Measurements from ENCODE around the gene ARSI. TPM values are rescaled to one million over a fixed set of nuclear protein-coding genes. Genes with fewer than 3 reads are reported as not detected.

ARSI gene
- total RNA-seq, 1 donor from 2014 or later = not detected

DNA sequence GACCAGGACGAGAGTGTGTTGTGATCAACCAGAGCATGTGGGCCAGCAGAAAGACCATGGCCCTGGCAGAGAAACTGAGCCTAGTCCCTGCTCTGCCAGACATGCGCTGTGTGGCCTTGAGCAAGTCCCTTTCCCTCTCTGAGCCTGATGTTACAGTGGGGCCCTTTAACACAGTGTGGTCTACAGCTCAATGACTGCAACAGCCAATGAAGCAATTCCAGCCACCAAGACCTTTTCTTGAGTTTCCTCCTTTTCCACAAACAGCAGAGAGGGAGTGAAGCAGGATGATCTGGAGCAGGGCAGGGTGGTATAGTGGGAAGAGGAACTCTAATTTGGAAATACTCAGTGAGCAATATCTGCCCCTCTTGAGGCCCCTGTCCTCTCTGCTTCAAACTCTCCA, 25.8 kb upstream of the ARSI start:
- Mint-ChIP-seq H3K27me3 (peaks cover 7% of the 10 kb centered on the region), H3K27ac (no peak overlapping the region), H3K4me3 (no peak overlapping the region), H3K9me3 (no peaks in the 10 kb centered on the region), H3K36me3 (ENCODE audit: low read depth) (no peaks in the 10 kb centered on the region), H3K4me1 (no peaks in the 10 kb centered on the region)
- intact Hi-C loops (cut with micrococcal nuclease) = no loop called here
- POLR2A ChIA-PET = interaction anchor here (0.6 kb wide), 1 partner anchor 13 kb away, joined by 7 read pairs; no protein-coding TSS in a partner anchor
- TF ChIP-seq, protein P1, sequence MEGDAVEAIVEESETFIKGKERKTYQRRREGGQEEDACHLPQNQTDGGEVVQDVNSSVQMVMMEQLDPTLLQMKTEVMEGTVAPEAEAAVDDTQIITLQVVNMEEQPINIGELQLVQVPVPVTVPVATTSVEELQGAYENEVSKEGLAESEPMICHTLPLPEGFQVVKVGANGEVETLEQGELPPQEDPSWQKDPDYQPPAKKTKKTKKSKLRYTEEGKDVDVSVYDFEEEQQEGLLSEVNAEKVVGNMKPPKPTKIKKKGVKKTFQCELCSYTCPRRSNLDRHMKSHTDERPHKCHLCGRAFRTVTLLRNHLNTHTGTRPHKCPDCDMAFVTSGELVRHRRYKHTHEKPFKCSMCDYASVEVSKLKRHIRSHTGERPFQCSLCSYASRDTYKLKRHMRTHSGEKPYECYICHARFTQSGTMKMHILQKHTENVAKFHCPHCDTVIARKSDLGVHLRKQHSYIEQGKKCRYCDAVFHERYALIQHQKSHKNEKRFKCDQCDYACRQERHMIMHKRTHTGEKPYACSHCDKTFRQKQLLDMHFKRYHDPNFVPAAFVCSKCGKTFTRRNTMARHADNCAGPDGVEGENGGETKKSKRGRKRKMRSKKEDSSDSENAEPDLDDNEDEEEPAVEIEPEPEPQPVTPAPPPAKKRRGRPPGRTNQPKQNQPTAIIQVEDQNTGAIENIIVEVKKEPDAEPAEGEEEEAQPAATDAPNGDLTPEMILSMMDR (IDR thresholded peaks at IDR 0.05) = no peak
- CTCF ChIA-PET = no interaction called here
- no peak for DNase-seq
- no peak for ATAC-seq (ENCODE audit: low read depth)

DNA sequence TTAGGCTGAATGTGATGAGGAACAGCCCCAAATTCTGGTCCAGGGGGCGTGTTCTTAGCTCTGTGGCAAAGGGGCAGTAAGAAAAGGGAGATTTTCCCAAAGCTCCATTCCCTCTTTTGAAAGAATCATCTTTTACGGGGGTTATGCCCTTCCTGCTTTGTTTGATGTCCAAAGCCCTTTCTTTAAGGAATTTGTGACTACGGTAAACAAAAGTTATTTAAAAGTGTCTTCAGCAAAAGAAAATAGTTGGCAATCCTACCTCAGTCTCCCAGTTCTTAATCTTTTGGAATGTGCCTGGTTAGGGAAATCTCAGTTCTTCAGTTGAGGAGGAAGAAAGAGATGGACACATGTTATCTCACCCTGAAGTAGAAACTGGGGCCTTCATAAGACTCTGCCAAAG, 24.4 kb upstream of the ARSI start:
- ChIA-PET POLR2A (no interaction called here), CTCF (no interaction called here)
- TF ChIP-seq, protein P1 (IDR thresholded peaks at IDR 0.05) = no peak
- ATAC-seq (ENCODE audit: low read depth) = no peak
- Mint-ChIP-seq H3K4me3 (no peak overlapping the region), H3K27ac (no peak overlapping the region), H3K4me1 (no peaks in the 10 kb centered on the region), H3K36me3 (ENCODE audit: low read depth) (no peaks in the 10 kb centered on the region), H3K9me3 (no peaks in the 10 kb centered on the region), H3K27me3 (peaks cover 7% of the 10 kb centered on the region)
- intact Hi-C loops (cut with micrococcal nuclease) = no loop called here
- DNase-seq = no peak

DNA sequence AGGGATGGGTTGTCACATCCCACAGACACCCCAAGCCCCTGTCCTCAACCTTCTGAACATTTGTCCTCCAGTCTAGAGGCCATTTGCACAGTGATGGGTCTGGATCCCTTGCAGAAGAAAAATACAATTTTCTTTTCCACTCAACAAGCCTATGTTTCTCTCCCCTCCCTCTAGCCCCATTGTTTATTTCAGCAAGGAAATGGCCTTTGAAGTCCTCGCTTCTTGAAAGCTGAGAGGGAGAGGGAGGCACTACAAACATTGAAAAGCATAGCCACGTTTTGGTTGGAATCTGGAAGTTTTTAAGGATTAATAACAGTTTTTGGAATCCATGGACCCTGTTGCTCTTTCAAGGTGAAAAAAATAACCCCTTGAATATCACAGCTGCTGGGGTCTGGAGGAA, 24.0 kb upstream of the ARSI start:
- H3K9me3 Mint-ChIP-seq = no peaks in the 10 kb centered on the region
- H3K4me3 Mint-ChIP-seq = no peak overlapping the region
- TF ChIP-seq, protein P1 (IDR thresholded peaks at IDR 0.05) = no peak
- H3K27me3 Mint-ChIP-seq = peaks cover 7% of the 10 kb centered on the region
- ATAC-seq (ENCODE audit: low read depth) (no peak), DNase-seq (no peak)
- H3K36me3 Mint-ChIP-seq (ENCODE audit: low read depth) = no peaks in the 10 kb centered on the region
- intact Hi-C loops (cut with micrococcal nuclease) = no loop called here
- H3K27ac Mint-ChIP-seq = no peak overlapping the region
- no peaks in the 10 kb centered on the region for H3K4me1 Mint-ChIP-seq
- POLR2A ChIA-PET = no interaction called here
- CTCF ChIA-PET = no interaction called here

DNA sequence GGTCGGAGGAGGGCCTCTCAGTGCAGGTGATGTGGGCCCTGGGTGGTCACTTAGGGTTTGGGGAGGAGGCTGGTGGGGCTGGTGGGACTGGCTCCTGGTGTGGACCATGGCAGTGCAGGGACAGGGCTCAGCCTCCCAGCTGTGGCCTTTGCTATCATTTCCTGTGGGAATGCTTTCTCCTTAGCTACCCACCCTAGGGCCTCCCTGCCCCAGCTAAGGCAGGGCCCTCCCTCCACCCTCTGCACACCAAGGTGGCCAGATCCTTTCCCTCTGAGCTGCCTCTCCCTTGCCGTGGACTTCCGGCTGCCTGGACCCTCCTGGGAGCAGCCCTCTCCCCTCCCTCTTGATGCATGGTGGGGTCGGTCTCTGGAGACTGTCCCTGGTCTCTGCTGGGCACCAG, 22.7 kb upstream of the ARSI start:
- peaks cover 7% of the 10 kb centered on the region for H3K27me3 Mint-ChIP-seq
- POLR2A ChIA-PET = no interaction called here
- H3K4me3 Mint-ChIP-seq = no peak overlapping the region
- no peaks in the 10 kb centered on the region for H3K4me1 Mint-ChIP-seq
- no peaks in the 10 kb centered on the region for H3K36me3 Mint-ChIP-seq (ENCODE audit: low read depth)
- CTCF ChIA-PET = no interaction called here
- DNase-seq (no peak), ATAC-seq (ENCODE audit: low read depth) (no peak)
- TF ChIP-seq, protein P1 (IDR thresholded peaks at IDR 0.05) = no peak
- intact Hi-C loops (cut with micrococcal nuclease) = no loop called here
- H3K27ac Mint-ChIP-seq = no peak overlapping the region
- H3K9me3 Mint-ChIP-seq = no peaks in the 10 kb centered on the region

DNA sequence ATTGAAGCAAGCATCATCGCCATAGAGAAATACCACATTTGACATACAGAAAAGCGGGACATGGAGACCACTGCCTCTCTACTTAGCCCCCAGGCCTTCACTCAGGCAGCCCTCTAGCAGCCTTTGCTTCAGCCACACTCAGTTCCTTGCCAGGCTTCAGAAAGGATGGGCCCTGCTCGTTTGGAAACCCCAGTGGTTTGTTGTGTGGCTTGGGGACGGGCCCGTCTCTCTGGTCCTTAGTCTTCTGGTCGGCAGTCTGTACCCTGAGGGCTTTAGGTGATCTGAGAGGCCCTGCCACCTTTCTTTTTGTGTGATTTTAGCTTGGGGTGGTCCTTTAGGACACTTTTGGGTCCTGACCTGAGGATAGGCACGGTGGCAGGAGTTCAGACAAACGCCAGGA, 21.1 kb upstream of the ARSI start:
- intact Hi-C loops (cut with micrococcal nuclease) = no loop called here
- no peaks in the 10 kb centered on the region for H3K36me3 Mint-ChIP-seq (ENCODE audit: low read depth)
- H3K4me1 Mint-ChIP-seq = no peaks in the 10 kb centered on the region
- DNase-seq (no peak), ATAC-seq (ENCODE audit: low read depth) (no peak)
- H3K27ac Mint-ChIP-seq = no peak overlapping the region
- POLR2A ChIA-PET = no interaction called here
- TF ChIP-seq, protein P1 (IDR thresholded peaks at IDR 0.05) = no peak
- H3K4me3 Mint-ChIP-seq = no peak overlapping the region
- peaks cover 7% of the 10 kb centered on the region for H3K27me3 Mint-ChIP-seq
- CTCF ChIA-PET = no interaction called here
- no peaks in the 10 kb centered on the region for H3K9me3 Mint-ChIP-seq
